ENCODE results near the gene E2F1. TPM values are rescaled to one million over a fixed set of nuclear protein-coding genes. Genes with fewer than 3 reads are reported as not detected.

E2F1 gene
- total RNA-seq, 1 experiment from 2014 or later = 44.2 TPM

DNA sequence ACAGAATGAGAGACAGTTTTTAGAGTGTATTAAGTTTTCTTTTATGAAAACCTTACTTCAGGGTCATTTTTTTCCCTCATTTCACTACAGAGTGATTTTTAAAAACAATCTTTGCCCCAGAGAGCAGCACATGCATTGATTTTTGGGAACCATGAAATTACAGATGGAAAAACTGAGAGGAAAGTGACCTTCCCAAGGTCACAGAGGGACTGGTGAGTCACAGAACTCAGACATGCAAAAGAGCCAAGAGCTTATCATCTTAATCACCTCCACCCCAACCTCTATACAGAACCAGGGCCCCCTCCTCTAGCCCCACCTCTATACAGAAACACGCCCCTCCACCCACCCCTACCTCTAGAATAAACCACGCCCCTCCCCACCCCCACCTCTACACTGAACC, 23.2 kb upstream of the E2F1 start (continued):
- TF ChIP-seq, protein P1, sequence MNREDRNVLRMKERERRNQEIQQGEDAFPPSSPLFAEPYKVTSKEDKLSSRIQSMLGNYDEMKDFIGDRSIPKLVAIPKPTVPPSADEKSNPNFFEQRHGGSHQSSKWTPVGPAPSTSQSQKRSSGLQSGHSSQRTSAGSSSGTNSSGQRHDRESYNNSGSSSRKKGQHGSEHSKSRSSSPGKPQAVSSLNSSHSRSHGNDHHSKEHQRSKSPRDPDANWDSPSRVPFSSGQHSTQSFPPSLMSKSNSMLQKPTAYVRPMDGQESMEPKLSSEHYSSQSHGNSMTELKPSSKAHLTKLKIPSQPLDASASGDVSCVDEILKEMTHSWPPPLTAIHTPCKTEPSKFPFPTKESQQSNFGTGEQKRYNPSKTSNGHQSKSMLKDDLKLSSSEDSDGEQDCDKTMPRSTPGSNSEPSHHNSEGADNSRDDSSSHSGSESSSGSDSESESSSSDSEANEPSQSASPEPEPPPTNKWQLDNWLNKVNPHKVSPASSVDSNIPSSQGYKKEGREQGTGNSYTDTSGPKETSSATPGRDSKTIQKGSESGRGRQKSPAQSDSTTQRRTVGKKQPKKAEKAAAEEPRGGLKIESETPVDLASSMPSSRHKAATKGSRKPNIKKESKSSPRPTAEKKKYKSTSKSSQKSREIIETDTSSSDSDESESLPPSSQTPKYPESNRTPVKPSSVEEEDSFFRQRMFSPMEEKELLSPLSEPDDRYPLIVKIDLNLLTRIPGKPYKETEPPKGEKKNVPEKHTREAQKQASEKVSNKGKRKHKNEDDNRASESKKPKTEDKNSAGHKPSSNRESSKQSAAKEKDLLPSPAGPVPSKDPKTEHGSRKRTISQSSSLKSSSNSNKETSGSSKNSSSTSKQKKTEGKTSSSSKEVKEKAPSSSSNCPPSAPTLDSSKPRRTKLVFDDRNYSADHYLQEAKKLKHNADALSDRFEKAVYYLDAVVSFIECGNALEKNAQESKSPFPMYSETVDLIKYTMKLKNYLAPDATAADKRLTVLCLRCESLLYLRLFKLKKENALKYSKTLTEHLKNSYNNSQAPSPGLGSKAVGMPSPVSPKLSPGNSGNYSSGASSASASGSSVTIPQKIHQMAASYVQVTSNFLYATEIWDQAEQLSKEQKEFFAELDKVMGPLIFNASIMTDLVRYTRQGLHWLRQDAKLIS (CRISPR knock-in tag; IDR thresholded peaks at IDR 0.05; ENCODE audit: borderline replicate concordance) = no peak

DNA sequence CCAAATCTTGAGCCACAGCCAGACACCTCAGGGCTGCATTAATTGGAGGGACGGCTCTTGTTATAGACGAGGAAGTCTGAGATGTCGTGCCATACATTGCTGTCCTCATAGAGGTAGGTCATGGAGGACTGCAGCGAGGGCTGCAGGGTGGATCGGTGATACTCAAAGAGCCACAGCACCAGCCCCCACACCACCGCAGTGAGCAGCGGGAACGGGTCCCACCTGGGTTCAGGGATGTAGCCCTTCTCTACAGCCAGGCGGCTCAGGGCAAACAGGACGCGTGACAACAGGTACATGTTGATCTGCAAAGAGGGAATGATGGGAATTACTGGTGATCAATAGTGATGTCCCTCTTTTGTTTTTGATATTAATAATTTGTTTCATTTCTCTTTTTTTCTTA, 21.5 kb upstream of the E2F1 start:
- ATAC-seq (no peak), DNase-seq (ENCODE audit: low spot score) (no peak)
- Mint-ChIP-seq H3K36me3 (peaks cover 3% of the 10 kb centered on the region; the same call in 1 of the 2 replicates), H3K9me3 (peaks cover 16% of the 10 kb centered on the region), H3K4me3 (no peak overlapping the region), H3K4me1 (peaks cover 10% of the 10 kb centered on the region), H3K27ac (no peak overlapping the region), H3K27me3 (ENCODE audit: low read depth) (no peaks in the 10 kb centered on the region)
- TF ChIP-seq ZNF416 (CRISPR knock-in tag; IDR thresholded peaks at IDR 0.05) (no peak), CREM (CRISPR knock-in tag; IDR thresholded peaks at IDR 0.05) (no peak), CREB1 (CRISPR knock-in tag; IDR thresholded peaks at IDR 0.05) (no peak), ZNF512 (CRISPR knock-in tag; IDR thresholded peaks at IDR 0.05; ENCODE audit: borderline replicate concordance) (no peak)
- ChIA-PET CTCF (interaction anchor here (1.3 kb wide), 1 partner anchor 40 kb away, joined by 3 read pairs; no protein-coding TSS in a partner anchor), POLR2A (interaction anchor here (1.0 kb wide), 1 partner anchor 130 kb away, joined by 3 read pairs; no protein-coding TSS in a partner anchor)

- H3K9me3 Mint-ChIP-seq = peaks cover 20% of the 10 kb centered on the region
- no peak for ATAC-seq
- POLR2A ChIA-PET = no interaction called here
- peaks cover 4% of the 10 kb centered on the region for H3K4me1 Mint-ChIP-seq
- CTCF ChIA-PET = no interaction called here
- H3K36me3 Mint-ChIP-seq = peaks cover 11% of the 10 kb centered on the region
- peaks cover 4% of the 10 kb centered on the region for H3K27me3 Mint-ChIP-seq (ENCODE audit: low read depth)
- TF ChIP-seq ZNF396 (CRISPR knock-in tag; IDR thresholded peaks at IDR 0.05; ENCODE audit: borderline replicate concordance) = no peak
- no peak for TF ChIP-seq ZNF423 (CRISPR knock-in tag; IDR thresholded peaks at IDR 0.05)
- no peak for TF ChIP-seq TP53 (CRISPR knock-in tag; IDR thresholded peaks at IDR 0.05)
- H3K27ac Mint-ChIP-seq = no peak overlapping the region
- no peak overlapping the region for H3K4me3 Mint-ChIP-seq
- DNase-seq (ENCODE audit: low spot score) = no peak
Measured at GRCh38 chr20:33704197-33704924, 18.2 kb upstream of the E2F1 start.

GRCh38 chr20:33703498-33704137, 17.4 kb upstream of the E2F1 start:
- Mint-ChIP-seq H3K27ac (no peak overlapping the region), H3K27me3 (ENCODE audit: low read depth) (peaks cover 5% of the 10 kb centered on the region), H3K36me3 (peaks cover 12% of the 10 kb centered on the region), H3K4me1 (no peaks in the 10 kb centered on the region), H3K4me3 (no peak overlapping the region), H3K9me3 (peaks cover 20% of the 10 kb centered on the region)
- no peak for TF ChIP-seq EMX1 (CRISPR knock-in tag; IDR thresholded peaks at IDR 0.05)
- no peak for TF ChIP-seq GTF2I (CRISPR knock-in tag; conservative IDR thresholded peaks at IDR 0.05)
- TF ChIP-seq ZNF263 (CRISPR knock-in tag; IDR thresholded peaks at IDR 0.05; ENCODE audit: low read depth) = no peak
- no peak for TF ChIP-seq JAZF1 (CRISPR knock-in tag; IDR thresholded peaks at IDR 0.05)
- ATAC-seq (no peak), DNase-seq (ENCODE audit: low spot score) (no peak)
- ChIA-PET CTCF (no interaction called here), POLR2A (no interaction called here)

All from WTC11 (cell line).